Cardiac muscle cell (in vitro differentiated cells and primary cell): ENCODE measurements around the gene UBASH3B. TPM values are rescaled to one million over a fixed set of nuclear protein-coding genes. Genes with fewer than 3 reads are reported as not detected.

Experiments
- DNase-seq, 2 donors: peaks; one replicate each; pipeline versions ENCODE4 v3.0.0 to v3.0.0-alpha.2; 2010 to 2017; ENCODE audit warnings: low read depth in 1 of 2, low spot score in 1 of 2
- H3K27ac ChIP-seq: fragments of 200-600 bp; sonication (generic); 2 replicates; pipeline ENCODE4 v1.5.1; 2016
- H3K27me3 ChIP-seq: fragments of 200-600 bp; sonication (generic); 2 replicates; pipeline ENCODE4 v1.6.0; 2016; ENCODE audit warnings: control low read depth
- H3K36me3 ChIP-seq: fragments of 200-600 bp; sonication (generic); 2 replicates; pipeline ENCODE4 v1.5.1; 2016; ENCODE audit warnings: control low read depth
- H3K4me1 ChIP-seq: fragments of 200-600 bp; sonication (generic); 2 replicates; pipeline ENCODE4 v1.8.1; 2017; ENCODE audit warnings: low read depth, mild to moderate bottlenecking, mixed run types
- H3K4me3 ChIP-seq: fragments of 200-600 bp; sonication (generic); 2 replicates; pipeline ENCODE4 v1.5.1; 2016; ENCODE audit warnings: mild to moderate bottlenecking
- H3K9me3 ChIP-seq: fragments of 200-600 bp; sonication (generic); 2 replicates; pipeline ENCODE4 v1.5.1; 2017; ENCODE audit warnings: low read depth, mild to moderate bottlenecking, control low read depth
- CTCF ChIP-seq: IDR thresholded peaks from 2 replicates; pipeline ENCODE4 v1.5.1; 2012; ENCODE audit warnings: low read depth, mild to moderate bottlenecking, low read length
- polyA plus RNA-seq: library from polyadenylated mRNA; unstranded; fragments of >200 nt; fragmentation: Nextera tagmentation; extraction: Ambion mirVana; gene quantifications from 2 replicates; pipeline ENCODE4 v1.2.1, GENCODE V29; 2016
- total RNA-seq: library from RNA; depleted of rRNA; stranded (reverse); fragments of >200 nt; gene quantifications from 2 replicates; pipeline ENCODE4 v1.2.3, GENCODE V29; 2016

UBASH3B gene
- total and polyA plus RNA-seq, 2 experiments from 2014 or later, result 2.7 TPM; not detected in 1

- H3K9me3 ChIP-seq, result no peaks in the 10 kb centered on the region
- H3K4me1 ChIP-seq, result no peaks in the 10 kb centered on the region
- H3K4me3 ChIP-seq, result no peak overlapping the region
- H3K27ac ChIP-seq, result no peak overlapping the region
- no peaks in the 10 kb centered on the region for H3K27me3 ChIP-seq
- no peak for DNase-seq
- no peaks in the 10 kb centered on the region for H3K36me3 ChIP-seq
- TF ChIP-seq CTCF, result no peak
These were observed 48.2 kb downstream of the UBASH3B start for GRCh38 chr11:122703541-122704272.

GRCh38 chr11:122705396-122705795 lies 49.9 kb downstream of the UBASH3B start:
- Histone ChIP-seq H3K4me1 (no peaks in the 10 kb centered on the region), H3K9me3 (no peaks in the 10 kb centered on the region), H3K27me3 (no peaks in the 10 kb centered on the region), H3K4me3 (no peak overlapping the region), H3K27ac (no peak overlapping the region), H3K36me3 (no peaks in the 10 kb centered on the region)
- TF ChIP-seq CTCF, result no peak
- no peak for DNase-seq

- peak in 1 of 2 donors; percentile 41 for DNase-seq
- no peaks in the 10 kb centered on the region for H3K4me1 ChIP-seq
- no peak for TF ChIP-seq CTCF
- no peak overlapping the region for H3K4me3 ChIP-seq
- no peaks in the 10 kb centered on the region for H3K9me3 ChIP-seq
- H3K36me3 ChIP-seq, result no peaks in the 10 kb centered on the region
- H3K27me3 ChIP-seq, result no peaks in the 10 kb centered on the region
- H3K27ac ChIP-seq, result no peak overlapping the region
These were observed 51.0 kb downstream of the UBASH3B start for GRCh38 chr11:122706291-122707088.

- no peak for TF ChIP-seq CTCF
- no peaks in the 10 kb centered on the region for H3K4me1 ChIP-seq
- H3K27ac ChIP-seq, result no peak overlapping the region
- H3K27me3 ChIP-seq, result no peaks in the 10 kb centered on the region
- H3K4me3 ChIP-seq, result no peak overlapping the region
- H3K9me3 ChIP-seq, result no peaks in the 10 kb centered on the region
- H3K36me3 ChIP-seq, result no peaks in the 10 kb centered on the region
- no peak for DNase-seq
These were observed 51.6 kb downstream of the UBASH3B start for GRCh38 chr11:122707111-122707510.

- no peak overlapping the region for H3K4me3 ChIP-seq
- H3K9me3 ChIP-seq, result no peaks in the 10 kb centered on the region
- no peak overlapping the region for H3K27ac ChIP-seq
- no peaks in the 10 kb centered on the region for H3K27me3 ChIP-seq
- no peak for TF ChIP-seq CTCF
- DNase-seq, result no peak
- no peaks in the 10 kb centered on the region for H3K4me1 ChIP-seq
- no peaks in the 10 kb centered on the region for H3K36me3 ChIP-seq
These were observed 52.4 kb downstream of the UBASH3B start for GRCh38 chr11:122707901-122708300.
